ENCODE data around the gene B3GAT2. TPM values are rescaled to one million over a fixed set of nuclear protein-coding genes. Genes with fewer than 3 reads are reported as not detected.

Gene B3GAT2
- total and polyA plus RNA-seq, 2 of the 13 experiments (the other 11 are each of a cell fraction or from before 2014, with no cell fraction given): 0.01 to 0.02 TPM

- ChIA-PET POLR2A (no interaction called here), CTCF (ENCODE audit: low intra/inter-chr PET ratio, low total read pairs) (no interaction called here)
- FAIRE-seq: no peak
- Histone ChIP-seq H2AFZ (ENCODE audit: low read length) (no peak overlapping the region), H3K79me2 (ENCODE audit: insufficient read depth, low read length) (no peaks in the 10 kb centered on the region), H4K20me1 (ENCODE audit: insufficient read depth, low read length) (peaks cover 2% of the 10 kb centered on the region; the same call in 1 of the 2 replicates), H3K27me3 (ENCODE audit: control insufficient read depth in 1 of 2, insufficient read depth in 2 of 2, low read length in 2 of 2) (no peaks in the 10 kb centered on the region), H3K27ac (ENCODE audit: extremely low read length, insufficient read depth, low read length) (no peak overlapping the region), H3K4me3 (replicated peaks in 1 of 3; ENCODE audit: insufficient read depth in 1 of 3, low read depth in 2 of 3, low read length in 3 of 3) (no peak overlapping the region), H3K36me3 (replicated peaks in 1 of 2; ENCODE audit: control insufficient read depth in 1 of 2, insufficient read depth in 2 of 2, low read length in 2 of 2) (peaks cover 3 to 24% of the 10 kb centered on the region in 2 experiments; a peak in 3 of 5 replicates), H3K9me3 (ENCODE audit: low read length) (no peaks in the 10 kb centered on the region), H3K4me2 (ENCODE audit: low read depth, low read length) (no peak overlapping the region), H3K9ac (ENCODE audit: insufficient read depth, low read depth, low read length) (no peak overlapping the region), H3K4me1 (ENCODE audit: insufficient read depth, low read length) (no peaks in the 10 kb centered on the region)
- TF ChIP-seq CEBPB (IDR thresholded peaks at IDR 0.05; ENCODE audit: borderline replicate concordance, low read depth, low read length) (no peak), CERS6 (CRISPR knock-in tag; IDR thresholded peaks at IDR 0.05) (no peak), ATF5 (CRISPR knock-in tag; IDR thresholded peaks at IDR 0.05; ENCODE audit: low read depth) (no peak), SIX1 (CRISPR knock-in tag; IDR thresholded peaks at IDR 0.05; ENCODE audit: borderline replicate concordance) (no peak), HMGA1 (CRISPR knock-in tag; conservative IDR thresholded peaks at IDR 0.05) (no peak), ADNP (CRISPR knock-in tag; IDR thresholded peaks at IDR 0.05) (no peak), MBNL3 (CRISPR knock-in tag; conservative IDR thresholded peaks at IDR 0.05) (no peak), HNF4G (IDR thresholded peaks at IDR 0.05; ENCODE audit: borderline replicate concordance, low read depth, low read length) (no peak), HNF4G (CRISPR knock-in tag; IDR thresholded peaks at IDR 0.05; ENCODE audit: borderline replicate concordance, low read depth) (no peak), ZFP41 (CRISPR knock-in tag; IDR thresholded peaks at IDR 0.05; ENCODE audit: borderline replicate concordance) (no peak)
- no peak for DNase-seq (ENCODE audit: low spot score)
- intact Hi-C loops (cut with micrococcal nuclease; ENCODE audit: unreplicated experiment) (no loop called here), in situ Hi-C loops (cut with HindIII; ENCODE audit: extremely low pct_ligation_motif_present, low pct_unique_long_range_greater_than_20kb) (no loop called here)
- BruUV-seq (replicated peaks): no TSS peak
- ATAC-seq: no peak
- 90% methylated on average over 1 of the region's 1 CpG for WGBS (ENCODE audit: low lambda C conversion rate)
Measured at GRCh38 chr6:70860920-70861319, 95.9 kb downstream of the B3GAT2 start.

Data from HepG2 (cell line).